Smooth muscle cell (in vitro differentiated cells): ENCODE data around the gene RAD23B. TPM values are rescaled to one million over a fixed set of nuclear protein-coding genes. Genes with fewer than 3 reads are reported as not detected.
A peak's percentile ranks its signal among the peaks of the same experiment; 100 is the strongest.

Experiments used
- DNase-seq: peaks from one replicate; lab custom pipeline; 2025; ENCODE audit not compliant: unreplicated experiment; lab: John Stamatoyannopoulos, UW
- H2AFZ ChIP-seq: fragments of 200-600 bp; sonication (generic); 2 replicates; pipeline ENCODE4 v1.6.0; 2016; ENCODE audit warnings: antibody characterized with exemption, low read depth, mild to moderate bottlenecking
- H3F3A ChIP-seq: fragments of 200-600 bp; sonication (generic); 2 replicates; pipeline ENCODE4 v1.6.0; 2017; ENCODE audit warnings: antibody characterized with exemption, low read depth
- H3K27ac ChIP-seq: fragments of 200-600 bp; sonication (generic); 2 replicates; pipeline ENCODE4 v1.5.1; 2016; ENCODE audit warnings: low read depth, mild to moderate bottlenecking
- H3K27me3 ChIP-seq: fragments of 200-600 bp; sonication (generic); 2 replicates; pipeline ENCODE4 v1.6.1; 2016; ENCODE audit warnings: low read depth, mild to moderate bottlenecking
- H3K36me3 ChIP-seq: fragments of 200-600 bp; sonication (generic); 2 replicates; pipeline ENCODE4 v1.5.1; 2016; ENCODE audit warnings: low read depth
- H3K4me1 ChIP-seq: fragments of 200-600 bp; sonication (generic); 2 replicates; pipeline ENCODE4 v1.5.1; 2016; ENCODE audit warnings: low read depth
- H3K4me2 ChIP-seq: fragments of 200-600 bp; sonication (generic); 2 replicates; pipeline ENCODE4 v1.6.0; 2016; ENCODE audit warnings: mild to moderate bottlenecking
- H3K4me3 ChIP-seq: fragments of 200-600 bp; sonication (generic); 2 replicates; pipeline ENCODE4 v1.5.1; 2016; ENCODE audit warnings: mild to moderate bottlenecking
- H3K79me2 ChIP-seq: fragments of 200-600 bp; sonication (generic); 2 replicates; pipeline ENCODE4 v1.6.0; 2016; ENCODE audit warnings: low read depth, mild to moderate bottlenecking
- H3K9ac ChIP-seq: fragments of 200-600 bp; sonication (generic); 2 replicates; pipeline ENCODE4 v1.6.0; 2016; ENCODE audit warnings: low read depth
- H3K9me3 ChIP-seq: fragments of 200-600 bp; sonication (generic); replicated peaks from 2 replicates; pipeline ENCODE4 v1.5.1; 2016; ENCODE audit warnings: low read depth
- H4K20me1 ChIP-seq: fragments of 200-600 bp; sonication (generic); 2 replicates; pipeline ENCODE4 v1.6.0; 2016; ENCODE audit warnings: low read depth
- CTCF ChIP-seq: fragments of 200-600 bp; sonication (generic); IDR thresholded peaks from 2 replicates; pipeline ENCODE4 v1.5.1; 2017; ENCODE audit warnings: borderline replicate concordance, mild to moderate bottlenecking, antibody characterized with exemption; ENCODE audit not compliant: insufficient read depth, poor library complexity, severe bottlenecking
- WGBS: methylation state at CpG from one replicate; pipeline ENCODE4 v1.1.7; 2016; ENCODE audit warnings: low lambda C conversion rate; 5-methylcytosine and 5-hydroxymethylcytosine counted together
- polyA plus RNA-seq: library from polyadenylated mRNA; unstranded; fragments of >200 nt; fragmentation: Nextera tagmentation; extraction: Ambion mirVana; gene quantifications from 2 replicates; pipeline ENCODE4 v1.2.1, GENCODE V29; 2016
- total RNA-seq: library from RNA; depleted of rRNA; stranded (reverse); fragments of >200 nt; gene quantifications from 2 replicates; pipeline ENCODE4 v1.2.3, GENCODE V29; 2014

RAD23B gene
- total and polyA plus RNA-seq, 2 experiments from 2014 or later, result 11.0 to 112 TPM

GRCh38 chr9:107350443-107350842 lies 67.4 kb downstream of the RAD23B start:
- Histone ChIP-seq H3F3A (no peaks in the 10 kb centered on the region), H3K9me3 (no peaks in the 10 kb centered on the region), H4K20me1 (no peaks in the 10 kb centered on the region), H3K4me1 (no peaks in the 10 kb centered on the region), H3K4me3 (no peak overlapping the region), H3K27me3 (no peaks in the 10 kb centered on the region), H3K36me3 (no peaks in the 10 kb centered on the region), H3K4me2 (no peak overlapping the region), H3K79me2 (no peaks in the 10 kb centered on the region), H3K27ac (no peak overlapping the region), H3K9ac (no peak overlapping the region), H2AFZ (no peak overlapping the region)
- DNase-seq, result no peak
- TF ChIP-seq CTCF, result no peak

GRCh38 chr9:107351382-107352045 lies 68.4 kb downstream of the RAD23B start:
- DNase-seq, result no peak
- Histone ChIP-seq H3K36me3 (no peaks in the 10 kb centered on the region), H3K27me3 (no peaks in the 10 kb centered on the region), H3K4me2 (no peak overlapping the region), H3F3A (no peaks in the 10 kb centered on the region), H3K9me3 (no peaks in the 10 kb centered on the region), H3K4me1 (no peaks in the 10 kb centered on the region), H3K4me3 (no peak overlapping the region), H4K20me1 (no peaks in the 10 kb centered on the region), H3K27ac (peak overlapping the region; percentile 38), H2AFZ (no peak overlapping the region), H3K9ac (no peak overlapping the region), H3K79me2 (no peaks in the 10 kb centered on the region)
- no peak for TF ChIP-seq CTCF
- 89% methylated on average over 6 of the region's 6 CpGs for WGBS

GRCh38 chr9:107355394-107355793 lies 72.3 kb downstream of the RAD23B start:
- TF ChIP-seq CTCF, result no peak
- Histone ChIP-seq H3K4me2 (no peak overlapping the region), H3K79me2 (no peaks in the 10 kb centered on the region), H3K27me3 (no peaks in the 10 kb centered on the region), H3K4me3 (no peak overlapping the region), H3K27ac (no peak overlapping the region), H4K20me1 (no peaks in the 10 kb centered on the region), H3K36me3 (no peaks in the 10 kb centered on the region), H3K9ac (no peak overlapping the region), H3K9me3 (no peaks in the 10 kb centered on the region), H2AFZ (no peak overlapping the region), H3K4me1 (no peaks in the 10 kb centered on the region), H3F3A (no peaks in the 10 kb centered on the region)
- DNase-seq, result no peak
- 91% methylated on average over 3 of the region's 3 CpGs for WGBS

- 92% methylated on average over 7 of the region's 7 CpGs for WGBS
- no peak overlapping the region for H3K9ac ChIP-seq
- no peak overlapping the region for H3K27ac ChIP-seq
- no peaks in the 10 kb centered on the region for H3K27me3 ChIP-seq
- no peak for TF ChIP-seq CTCF
- H3K4me3 ChIP-seq, result no peak overlapping the region
- no peak overlapping the region for H3K4me2 ChIP-seq
- H3K4me1 ChIP-seq, result peaks cover 9% of the 10 kb centered on the region
- no peaks in the 10 kb centered on the region for H3K79me2 ChIP-seq
- no peaks in the 10 kb centered on the region for H3K36me3 ChIP-seq
- no peaks in the 10 kb centered on the region for H3K9me3 ChIP-seq
- no peak overlapping the region for H2AFZ ChIP-seq
- H4K20me1 ChIP-seq, result no peaks in the 10 kb centered on the region
- DNase-seq, result no peak
- peaks cover 3% of the 10 kb centered on the region for H3F3A ChIP-seq
Measured at GRCh38 chr9:107358986-107359385, 75.9 kb downstream of the RAD23B start.
